ENCODE measurements around the gene SIM2. TPM values are rescaled to one million over a fixed set of nuclear protein-coding genes. Genes with fewer than 3 reads are reported as not detected.

SIM2 gene
- total and polyA plus RNA-seq, 2 experiments from 2014 or later, result 0.14 TPM; not detected in 1

GRCh38 chr21:36765229-36765628 is 66.3 kb downstream of the SIM2 start:
- in situ Hi-C loops (cut with MboI), result no loop called here
- peak; percentile 21 for DNase-seq

DNA sequence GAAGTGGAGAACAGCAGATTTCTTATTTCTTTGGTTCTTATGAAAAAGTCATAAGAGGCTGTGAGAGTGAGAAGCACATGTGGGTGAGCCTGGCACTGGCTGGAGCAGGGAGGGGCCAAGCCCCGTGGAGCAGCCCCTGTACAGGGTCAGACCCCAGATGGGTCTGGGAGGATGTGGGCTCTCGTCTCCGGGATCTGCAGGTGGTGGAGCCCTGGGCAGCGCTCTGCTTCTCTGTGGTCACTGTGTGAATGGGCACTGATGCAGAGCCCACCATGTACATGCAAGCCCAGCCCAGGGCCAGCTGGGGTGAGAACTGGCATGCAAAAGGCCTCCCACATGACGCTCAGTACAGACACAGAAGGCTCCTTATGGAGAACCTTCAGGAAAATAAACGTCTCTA is 67.6 kb downstream of the SIM2 start:
- no peak overlapping the region for H3K4me2 ChIP-seq (ENCODE audit: unreplicated experiment)
- TF ChIP-seq EZH2phosphoT487 (IDR thresholded peaks at IDR 0.05; ENCODE audit: insufficient read depth, low read depth), result no peak
- TF ChIP-seq EZH2 (IDR thresholded peaks at IDR 0.05; ENCODE audit: insufficient read depth, poor library complexity, severe bottlenecking), result no peak
- H4K20me1 ChIP-seq (ENCODE audit: insufficient read depth), result no peaks in the 10 kb centered on the region
- H3K9ac ChIP-seq, result no peak overlapping the region
- no peak overlapping the region for H3K27ac ChIP-seq
- H3K27me3 ChIP-seq (replicated peaks; ENCODE audit: insufficient read depth), result no peaks in the 10 kb centered on the region
- DNase-seq, result no peak
- H3K36me3 ChIP-seq (ENCODE audit: low read depth), result no peaks in the 10 kb centered on the region
- no peaks in the 10 kb centered on the region for H3K4me1 ChIP-seq (ENCODE audit: insufficient read depth)
- in situ Hi-C loops (cut with MboI), result no loop called here
- H3K9me3 ChIP-seq (ENCODE audit: low read depth), result no peaks in the 10 kb centered on the region
- H2AFZ ChIP-seq, result no peak overlapping the region
- whole genome bisulfite sequencing, 2 experiments (ENCODE audit: low coverage in 1 of 2, low lambda C conversion rate in 2 of 2, missing lambda C conversion rate in 2 of 2), result 83 to 89% methylated on average over 6 of the region's 6 CpGs
- H3K79me2 ChIP-seq (ENCODE audit: insufficient read depth), result no peaks in the 10 kb centered on the region
- no peaks in the 10 kb centered on the region for H3K9me2 ChIP-seq (ENCODE audit: insufficient read depth)
- H3K4me3 ChIP-seq, result no peak overlapping the region
- no peaks in the 10 kb centered on the region for H3F3A ChIP-seq (ENCODE audit: insufficient read depth)

More at GRCh38 chr21:36765229-36765628, 66.3 kb downstream of the SIM2 start:
- Histone ChIP-seq H3F3A (ENCODE audit: insufficient read depth) (no peaks in the 10 kb centered on the region), H3K9me3 (ENCODE audit: low read depth) (no peaks in the 10 kb centered on the region), H3K36me3 (ENCODE audit: low read depth) (no peaks in the 10 kb centered on the region), H4K20me1 (ENCODE audit: insufficient read depth) (no peaks in the 10 kb centered on the region), H2AFZ (no peak overlapping the region), H3K4me1 (ENCODE audit: insufficient read depth) (no peaks in the 10 kb centered on the region), H3K4me3 (no peak overlapping the region), H3K9ac (no peak overlapping the region), H3K27me3 (replicated peaks; ENCODE audit: insufficient read depth) (no peaks in the 10 kb centered on the region), H3K79me2 (ENCODE audit: insufficient read depth) (no peaks in the 10 kb centered on the region), H3K4me2 (ENCODE audit: unreplicated experiment) (no peak overlapping the region), H3K9me2 (ENCODE audit: insufficient read depth) (no peaks in the 10 kb centered on the region), H3K27ac (no peak overlapping the region)
- WGBS, 2 experiments (ENCODE audit: low coverage in 1 of 2, low lambda C conversion rate in 2 of 2, missing lambda C conversion rate in 2 of 2), result 90 to 92% methylated on average over 4 of the region's 4 CpGs
- TF ChIP-seq EZH2phosphoT487 (IDR thresholded peaks at IDR 0.05; ENCODE audit: insufficient read depth, low read depth), result no peak
- no peak for TF ChIP-seq EZH2 (IDR thresholded peaks at IDR 0.05; ENCODE audit: insufficient read depth, poor library complexity, severe bottlenecking)

DNA sequence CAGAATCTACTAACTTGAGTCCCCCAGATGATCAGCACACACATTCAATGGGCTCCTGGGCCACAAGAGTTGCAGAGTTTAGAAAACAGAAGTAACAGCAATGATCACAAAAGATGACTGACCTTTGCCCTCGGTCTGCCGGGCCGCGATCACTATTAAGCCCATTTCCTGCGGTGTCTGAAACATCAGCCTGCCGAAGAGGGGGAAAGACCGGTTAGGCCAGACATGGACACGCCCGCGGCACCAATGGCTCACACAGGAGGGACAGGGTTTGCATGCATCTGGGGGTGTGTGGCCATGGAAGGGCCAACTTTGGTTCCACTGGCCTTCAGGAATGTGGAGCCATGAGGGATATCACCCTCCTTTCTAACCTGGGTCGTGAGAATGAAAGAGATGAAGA is 68.2 kb downstream of the SIM2 start:
- in situ Hi-C loops (cut with MboI), result no loop called here
- H3K4me1 ChIP-seq (ENCODE audit: insufficient read depth), result no peaks in the 10 kb centered on the region
- 96 to 97% methylated on average over 11 of the region's 11 CpGs for WGBS, 2 experiments (ENCODE audit: low coverage in 1 of 2, low lambda C conversion rate in 2 of 2, missing lambda C conversion rate in 2 of 2)
- TF ChIP-seq EZH2phosphoT487 (IDR thresholded peaks at IDR 0.05; ENCODE audit: insufficient read depth, low read depth) (no peak), EZH2 (IDR thresholded peaks at IDR 0.05; ENCODE audit: insufficient read depth, poor library complexity, severe bottlenecking) (no peak)
- no peaks in the 10 kb centered on the region for H3K79me2 ChIP-seq (ENCODE audit: insufficient read depth)
- no peak overlapping the region for H3K4me3 ChIP-seq
- no peak for DNase-seq
- no peak overlapping the region for H3K27ac ChIP-seq
- H3K4me2 ChIP-seq (ENCODE audit: unreplicated experiment), result no peak overlapping the region
- no peaks in the 10 kb centered on the region for H4K20me1 ChIP-seq (ENCODE audit: insufficient read depth)
- H3K9me2 ChIP-seq (ENCODE audit: insufficient read depth), result no peaks in the 10 kb centered on the region
- H2AFZ ChIP-seq, result no peak overlapping the region
- no peaks in the 10 kb centered on the region for H3F3A ChIP-seq (ENCODE audit: insufficient read depth)
- no peak overlapping the region for H3K9ac ChIP-seq
- no peaks in the 10 kb centered on the region for H3K36me3 ChIP-seq (ENCODE audit: low read depth)
- H3K27me3 ChIP-seq (replicated peaks; ENCODE audit: insufficient read depth), result no peaks in the 10 kb centered on the region
- H3K9me3 ChIP-seq (ENCODE audit: low read depth), result no peaks in the 10 kb centered on the region

DNA sequence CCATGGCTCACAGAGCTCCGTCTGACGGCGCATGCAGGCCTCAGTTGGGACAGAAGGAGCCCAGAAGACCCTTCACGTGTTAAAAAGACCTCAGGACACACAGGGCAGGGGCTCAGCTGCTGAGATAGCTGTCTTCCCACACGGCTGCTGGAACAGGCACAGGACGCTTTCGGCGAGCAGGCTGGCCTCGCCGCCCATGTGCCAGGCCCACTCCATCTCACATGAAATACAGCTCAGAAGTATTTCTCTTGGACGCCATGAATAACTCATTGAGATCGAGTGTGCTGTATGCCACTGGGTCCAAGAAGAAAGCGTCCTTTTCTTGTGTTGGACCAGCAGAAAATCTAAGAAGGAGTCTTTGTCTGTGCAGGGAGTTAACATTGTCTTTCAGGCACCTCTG is 69.6 kb downstream of the SIM2 start:
- Histone ChIP-seq H3K9me3 (ENCODE audit: low read depth) (no peaks in the 10 kb centered on the region), H4K20me1 (ENCODE audit: insufficient read depth) (no peaks in the 10 kb centered on the region), H3K4me2 (ENCODE audit: unreplicated experiment) (no peak overlapping the region), H3K4me3 (no peak overlapping the region), H3K27me3 (replicated peaks; ENCODE audit: insufficient read depth) (no peaks in the 10 kb centered on the region), H3F3A (ENCODE audit: insufficient read depth) (peaks cover 7% of the 10 kb centered on the region; the same call in 1 of the 2 replicates), H2AFZ (no peak overlapping the region), H3K79me2 (ENCODE audit: insufficient read depth) (no peaks in the 10 kb centered on the region), H3K9me2 (ENCODE audit: insufficient read depth) (no peaks in the 10 kb centered on the region), H3K9ac (no peak overlapping the region), H3K4me1 (ENCODE audit: insufficient read depth) (peaks cover 7% of the 10 kb centered on the region; the same call in 1 of the 2 replicates), H3K36me3 (ENCODE audit: low read depth) (no peaks in the 10 kb centered on the region), H3K27ac (no peak overlapping the region)
- no peak for DNase-seq
- 93% methylated on average over 13 of the region's 13 CpGs for WGBS, 2 experiments (ENCODE audit: low coverage in 1 of 2, low lambda C conversion rate in 2 of 2, missing lambda C conversion rate in 2 of 2)
- in situ Hi-C loops (cut with MboI), result no loop called here
- no peak for TF ChIP-seq EZH2 (IDR thresholded peaks at IDR 0.05; ENCODE audit: insufficient read depth, poor library complexity, severe bottlenecking)
- TF ChIP-seq EZH2phosphoT487 (IDR thresholded peaks at IDR 0.05; ENCODE audit: insufficient read depth, low read depth), result no peak

Measured in GM23248 (cell line).